HCT116 (cell line): Measurements from ENCODE around the gene ANXA6. TPM values are rescaled to one million over a fixed set of nuclear protein-coding genes. Genes with fewer than 3 reads are reported as not detected.

Experiments
- ATAC-seq: fragments of 200-7000 bp; cut with Tn5 transposase; 2 replicates; pipeline ENCODE4 v1.9.1; 2020; ENCODE audit warnings: mild to moderate bottlenecking, moderate library complexity
- BruUV-seq: library from RNA; stranded (reverse); fragments of 400-500 nt; replicated peaks from 2 replicates; lab custom pipeline; 2021; lab: Mats Ljungman, UMichigan
- CTCF ChIA-PET: fragments of 300-600 bp; sonication (Branson Sonifier 250); formaldehyde crosslinking; loops from one replicate; lab custom pipeline; 2021; ENCODE audit warnings: antibody characterized with exemption; lab: Charles Lee
- POLR2A ChIA-PET: fragments of 300-600, 350-600 bp; sonication (Branson Sonifier 250); formaldehyde crosslinking; loops from one replicate; lab custom pipeline; 2021; ENCODE audit warnings: antibody characterized with exemption; lab: Charles Lee
- RAD21 ChIA-PET, 2 experiments: fragments of 300-600 bp; sonication (Branson Sonifier 250); formaldehyde crosslinking; loops; one replicate each; lab custom pipeline; 2023; ENCODE audit warnings: low total read pairs in 2 of 2; ENCODE audit not compliant: uncharacterized antibody in 2 of 2, unreplicated experiment in 2 of 2, low non-redundant PET in 1 of 2; lab: Charles Lee
- DNase-seq: peaks from one replicate; pipeline ENCODE4 v3.0.0-alpha.2; 2010; ENCODE audit warnings: low read depth, low spot score
- H2AFZ ChIP-seq: fragments of 200-600 bp; shearing (Covaris generic), sonication (generic); 2 replicates; pipeline ENCODE4 v1.6.1; 2017; ENCODE audit warnings: low read depth, mixed run types, mixed read lengths, antibody characterized with exemption, low read length; ENCODE audit not compliant: poor library complexity, severe bottlenecking
- H3K27ac ChIP-seq: 2 replicates; pipeline ENCODE4 v1.5.1; 2012; ENCODE audit warnings: low read depth, low read length
- H3K27me3 ChIP-seq: fragments of 200-600 bp; sonication (generic); 2 replicates; pipeline ENCODE4 v1.6.1; 2016; ENCODE audit warnings: mixed run types, low read length, mixed read lengths; ENCODE audit not compliant: insufficient read depth
- H3K36me3 ChIP-seq, 2 experiments: fragments of 200-500 bp in 1 of 2; fragments of 200-600 bp in 1 of 2; sonication (Bioruptor generic) in 1 of 2; sonication (generic) in 1 of 2; 2 replicates each; pipeline versions ENCODE4 v1.5.1 to v1.6.1; 2014 to 2016; ENCODE audit warnings: low read length in 2 of 2, inconsistent platforms in 1 of 2, mixed read lengths in 1 of 2, mixed run types in 1 of 2; ENCODE audit not compliant: insufficient read depth in 2 of 2, control insufficient read depth in 1 of 2
- H3K4me1 ChIP-seq, 2 experiments: fragments of 200-600 bp in 1 of 2; sonication (generic) in 1 of 2; 2 replicates each; pipeline versions ENCODE4 v1.5.1 to v1.6.1; 2012 to 2017; ENCODE audit warnings: low read length in 2 of 2, inconsistent platforms in 1 of 2, mild to moderate bottlenecking in 1 of 2, mixed read lengths in 1 of 2, mixed run types in 1 of 2, moderate library complexity in 1 of 2; ENCODE audit not compliant: insufficient read depth in 2 of 2, control insufficient read depth in 1 of 2
- H3K4me2 ChIP-seq: fragments of 200-600 bp; sonication (generic); 2 replicates; pipeline ENCODE4 v1.6.1; 2017; ENCODE audit warnings: mixed run types, low read length, mixed read lengths
- H3K4me3 ChIP-seq, 2 experiments: fragments of 200-600 bp in 1 of 2; sonication (generic) in 1 of 2; replicated peaks in 1 of 2; 2 replicates each; pipeline ENCODE4 v1.5.1; 2011 to 2016; ENCODE audit warnings: low read length in 2 of 2, control low read depth in 1 of 2, low read depth in 1 of 2, mild to moderate bottlenecking in 1 of 2, mixed read lengths in 1 of 2, mixed run types in 1 of 2
- H3K79me2 ChIP-seq: fragments of 200-600 bp; sonication (generic); 2 replicates; pipeline ENCODE4 v1.6.1; 2017; ENCODE audit warnings: mild to moderate bottlenecking, mixed run types, low read length, moderate library complexity, mixed read lengths; ENCODE audit not compliant: insufficient read depth
- H3K9ac ChIP-seq: fragments of 200-600 bp; sonication (generic); 2 replicates; pipeline ENCODE4 v1.6.1; 2016; ENCODE audit warnings: low read length, mixed read lengths
- H3K9me2 ChIP-seq: fragments of 200-600 bp; sonication (generic), shearing (Covaris generic); 2 replicates; pipeline ENCODE4 v1.6.1; 2017; ENCODE audit warnings: mixed run types, mild to moderate bottlenecking, moderate library complexity; ENCODE audit not compliant: insufficient read depth
- H3K9me3 ChIP-seq, 2 experiments: fragments of 200-500 bp in 1 of 2; fragments of 200-600 bp in 1 of 2; sonication (Bioruptor generic) in 1 of 2; sonication (generic) in 1 of 2; 2 replicates each; pipeline ENCODE4 v1.6.1; 2014 to 2017; ENCODE audit warnings: low read length in 2 of 2, mixed read lengths in 2 of 2, inconsistent platforms in 1 of 2, low read depth in 1 of 2, mild to moderate bottlenecking in 1 of 2, mixed run types in 1 of 2, moderate library complexity in 1 of 2; ENCODE audit not compliant: control insufficient read depth in 1 of 2, insufficient read depth in 1 of 2
- H4K20me1 ChIP-seq: fragments of 200-600 bp; sonication (generic), shearing (Covaris generic); 2 replicates; pipeline ENCODE4 v1.6.1; 2017; ENCODE audit warnings: mixed run types, mild to moderate bottlenecking, moderate library complexity; ENCODE audit not compliant: insufficient read depth
- CBX3 ChIP-seq: IDR thresholded peaks from 2 replicates; pipeline ENCODE4 v1.6.1; 2012; ENCODE audit warnings: low read depth
- CEBPB ChIP-seq: IDR thresholded peaks from 2 replicates; pipeline ENCODE4 v1.6.1; 2012; ENCODE audit warnings: low read depth
- CTCF ChIP-seq, 3 experiments: fragments of 200-600 bp in 1 of 3; sonication (generic) in 1 of 3; IDR thresholded peaks in 2 of 3; conservative IDR thresholded peaks in 1 of 3; 2 replicates each; pipeline ENCODE4 v1.5.1; 2012 to 2017; ENCODE audit warnings: low read depth in 2 of 3, low read length in 2 of 3, antibody characterized with exemption in 1 of 3, borderline replicate concordance in 1 of 3, control low read depth in 1 of 3, mild to moderate bottlenecking in 1 of 3, mixed read lengths in 1 of 3, mixed run types in 1 of 3, moderate library complexity in 1 of 3; ENCODE audit not compliant: insufficient read depth in 1 of 3
- EZH2 ChIP-seq: fragments of 200-600 bp; sonication (generic); IDR thresholded peaks from 2 replicates; pipeline ENCODE4 v1.6.1; 2017; ENCODE audit warnings: antibody characterized with exemption, mixed run types
- EZH2phosphoT487 ChIP-seq: fragments of 200-600 bp; IDR thresholded peaks from 2 replicates; pipeline ENCODE4 v1.6.1; 2018; ENCODE audit warnings: antibody characterized with exemption, borderline replicate concordance
- FOSL1 ChIP-seq: IDR thresholded peaks from 2 replicates; pipeline ENCODE4 v1.6.1; 2012; ENCODE audit warnings: low read depth
- SIN3A ChIP-seq: IDR thresholded peaks from 2 replicates; pipeline ENCODE4 v1.6.1; 2012; ENCODE audit warnings: low read depth
- SP1 ChIP-seq: IDR thresholded peaks from 2 replicates; pipeline ENCODE4 v1.6.1; 2012; ENCODE audit warnings: low read depth
- SRF ChIP-seq: IDR thresholded peaks from 2 replicates; pipeline ENCODE4 v1.6.1; 2012; ENCODE audit warnings: low read depth
- YY1 ChIP-seq: IDR thresholded peaks from 2 replicates; pipeline ENCODE4 v1.6.1; 2011; ENCODE audit warnings: low read length, low read depth, moderate library complexity, mild to moderate bottlenecking; ENCODE audit not compliant: insufficient replicate concordance; ENCODE audit errors: extremely low read depth
- ZFX ChIP-seq: fragments of 450-650 bp; IDR thresholded peaks from 2 replicates; pipeline ENCODE4 v1.6.1; 2017
- ZNF274 ChIP-seq: fragments of 200-500 bp; sonication (Bioruptor generic); IDR thresholded peaks from 2 replicates; pipeline ENCODE4 v1.6.1; 2014; ENCODE audit warnings: mild to moderate bottlenecking, low read depth, low read length, inconsistent platforms
- intact Hi-C: fragments of 100-400 bp; cut with micrococcal nuclease; formaldehyde crosslinking; loops from 2 replicates; pipeline ENCODE4 v1.10.0; 2022
- total RNA-seq: library from RNA; stranded (reverse); gene quantifications from one replicate; pipeline ENCODE4 v1.2.1, GENCODE V29; 2021; ENCODE audit not compliant: unreplicated experiment

ANXA6 gene
- total RNA-seq, 1 experiment from 2014 or later, result 71.9 TPM

- Histone ChIP-seq H3K27me3 (no peaks in the 10 kb centered on the region), H3K79me2 (no peaks in the 10 kb centered on the region), H3K9me3 (no peaks in the 10 kb centered on the region), H3K9ac (no peak overlapping the region), H3K36me3 (no peaks in the 10 kb centered on the region), H3K4me1 (no peaks in the 10 kb centered on the region), H4K20me1 (no peaks in the 10 kb centered on the region), H3K4me3 (no peak overlapping the region), H3K4me2 (no peak overlapping the region), H3K27ac (no peak overlapping the region), H2AFZ (no peak overlapping the region), H3K9me2 (no peaks in the 10 kb centered on the region)
- ChIA-PET RAD21 (no interaction called here), CTCF (no interaction called here), POLR2A (no interaction called here)
- ATAC-seq (no peak), DNase-seq (no peak)
- intact Hi-C loops, result no loop called here
- BruUV-seq, result no TSS peak
- no peak for TF ChIP-seq CTCF (IDR thresholded peaks at IDR 0.05 in 2 of 3, conservative IDR thresholded peaks at IDR 0.05 in 1 of 3; ENCODE audit: borderline replicate concordance in 1 of 3, insufficient read depth in 1 of 3, low read depth in 2 of 3, low read length in 2 of 3)
- no peak for TF ChIP-seq SP1
- no peak for TF ChIP-seq EZH2
- TF ChIP-seq EZH2phosphoT487, result no peak
- TF ChIP-seq CBX3, result no peak
- TF ChIP-seq FOSL1, result no peak
Observed at GRCh38 chr5:151174612-151175101, 17.1 kb upstream of the ANXA6 start.

- Histone ChIP-seq H4K20me1 (no peaks in the 10 kb centered on the region), H3K27ac (no peak overlapping the region), H3K4me1 (no peaks in the 10 kb centered on the region), H3K9ac (no peak overlapping the region), H3K36me3 (no peaks in the 10 kb centered on the region), H2AFZ (no peak overlapping the region), H3K4me2 (no peak overlapping the region), H3K79me2 (no peaks in the 10 kb centered on the region), H3K4me3 (no peak overlapping the region), H3K9me2 (no peaks in the 10 kb centered on the region), H3K27me3 (no peaks in the 10 kb centered on the region), H3K9me3 (no peaks in the 10 kb centered on the region)
- no peak for TF ChIP-seq CEBPB
- no peak for TF ChIP-seq YY1
- no peak for TF ChIP-seq CTCF (IDR thresholded peaks at IDR 0.05 in 2 of 3, conservative IDR thresholded peaks at IDR 0.05 in 1 of 3; ENCODE audit: borderline replicate concordance in 1 of 3, insufficient read depth in 1 of 3, low read depth in 2 of 3, low read length in 2 of 3)
- no peak for TF ChIP-seq ZNF274
- TF ChIP-seq SRF, result no peak
- no peak for TF ChIP-seq ZFX
- TF ChIP-seq SIN3A, result no peak
- DNase-seq (no peak), ATAC-seq (no peak)
- CTCF ChIA-PET, result no interaction called here
- no TSS peak for BruUV-seq
- intact Hi-C loops, result no loop called here
- RAD21 ChIA-PET, result no interaction called here
- POLR2A ChIA-PET, result no interaction called here
Observed at GRCh38 chr5:151173711-151174611, 16.4 kb upstream of the ANXA6 start.
